A673 (cell line): ENCODE results near the gene DGAT2. TPM values are rescaled to one million over a fixed set of nuclear protein-coding genes. Genes with fewer than 3 reads are reported as not detected.

Experiments
- BruUV-seq: library from RNA; stranded (reverse); fragments of 400-500 nt; replicated peaks from 2 replicates; lab custom pipeline; 2021; lab: Mats Ljungman, UMichigan
- CTCF ChIA-PET: fragments of 300-600 bp; sonication (Branson Sonifier 250); formaldehyde crosslinking; loops from one replicate; lab custom pipeline; 2022; ENCODE audit warnings: antibody characterized with exemption; lab: Charles Lee
- POLR2A ChIA-PET: fragments of 300-600 bp; sonication (Branson Sonifier 250); formaldehyde crosslinking; loops from one replicate; lab custom pipeline; 2022; ENCODE audit warnings: antibody characterized with exemption; ENCODE audit not compliant: low non-redundant PET; lab: Charles Lee
- DNase-seq: peaks from one replicate; pipeline ENCODE4 v3.0.0-alpha.2; 2015; ENCODE audit warnings: low spot score
- H3K27ac ChIP-seq: fragments of 200-600 bp; sonication (generic); 2 replicates; pipeline ENCODE4 v1.5.1; 2016; ENCODE audit warnings: mixed run types, low read depth, mild to moderate bottlenecking, mixed read lengths, antibody characterized with exemption, low read length; ENCODE audit not compliant: poor library complexity, severe bottlenecking
- H3K27me3 ChIP-seq: fragments of 200-600 bp; sonication (generic); replicated peaks from 2 replicates; pipeline ENCODE4 v1.6.1; 2017; ENCODE audit warnings: mixed run types, low read depth, mild to moderate bottlenecking, mixed read lengths, antibody characterized with exemption, low read length; ENCODE audit not compliant: insufficient read depth, poor library complexity
- H3K36me3 ChIP-seq: fragments of 200-600 bp; sonication (generic); 2 replicates; pipeline ENCODE4 v1.6.1; 2016; ENCODE audit warnings: mixed run types, mild to moderate bottlenecking, mixed read lengths, antibody characterized with exemption, low read length; ENCODE audit not compliant: insufficient read depth, poor library complexity, severe bottlenecking
- H3K4me1 ChIP-seq: fragments of 200-600 bp; sonication (generic); 2 replicates; pipeline ENCODE4 v1.6.1; 2017; ENCODE audit warnings: mixed run types, mild to moderate bottlenecking, mixed read lengths, antibody characterized with exemption, low read length; ENCODE audit not compliant: insufficient read depth, poor library complexity, severe bottlenecking
- H3K4me3 ChIP-seq: fragments of 200-600 bp; sonication (generic); 2 replicates; pipeline ENCODE4 v1.5.1; 2016; ENCODE audit warnings: low read depth, mixed run types, mild to moderate bottlenecking, mixed read lengths, low read length; ENCODE audit not compliant: poor library complexity, severe bottlenecking
- H3K9me3 ChIP-seq: fragments of 200-600 bp; sonication (generic); 2 replicates; pipeline ENCODE4 v1.6.1; 2016; ENCODE audit warnings: mixed run types, low read depth, mild to moderate bottlenecking, mixed read lengths, antibody characterized with exemption, low read length; ENCODE audit not compliant: poor library complexity, severe bottlenecking
- CTCF ChIP-seq: fragments of 300-800, 200-600 bp; sonication (generic); conservative IDR thresholded peaks from 2 replicates; pipeline ENCODE4 v1.5.1; 2017; ENCODE audit warnings: low read depth, mild to moderate bottlenecking, antibody characterized with exemption, low read length, moderate library complexity, mixed read lengths
- EZH2 ChIP-seq: fragments of 200-600 bp; sonication (generic); IDR thresholded peaks from 2 replicates; pipeline ENCODE4 v1.6.1; 2017; ENCODE audit warnings: borderline replicate concordance, low read depth, mild to moderate bottlenecking, mixed read lengths, antibody characterized with exemption, low read length; ENCODE audit not compliant: poor library complexity, severe bottlenecking
- intact Hi-C: fragments of 100-400 bp; cut with micrococcal nuclease; formaldehyde crosslinking; loops from one replicate; pipeline ENCODE4 v1.10.0; 2022; ENCODE audit not compliant: unreplicated experiment
- total RNA-seq: library from RNA; stranded (reverse); gene quantifications from 2 replicates; pipeline ENCODE4 v1.2.3, GENCODE V29; 2021

Gene DGAT2
- total RNA-seq, 1 experiment from 2014 or later = 3.7 TPM

- H3K4me1 ChIP-seq = peaks cover 4% of the 10 kb centered on the region
- no peak overlapping the region for H3K27ac ChIP-seq
- H3K36me3 ChIP-seq = no peaks in the 10 kb centered on the region
- no peaks in the 10 kb centered on the region for H3K27me3 ChIP-seq
- intact Hi-C loops = no loop called here
- no TSS peak for BruUV-seq
- no peaks in the 10 kb centered on the region for H3K9me3 ChIP-seq
- CTCF ChIA-PET = no interaction called here
- no peak for TF ChIP-seq EZH2
- no peak for TF ChIP-seq CTCF
- no peak for DNase-seq
- POLR2A ChIA-PET = no interaction called here
- no peak overlapping the region for H3K4me3 ChIP-seq
Observed at GRCh38 chr11:75760710-75761493, 7.7 kb upstream of the DGAT2 start.

GRCh38 chr11:75762158-75762557, 6.4 kb upstream of the DGAT2 start:
- Histone ChIP-seq H3K27ac (no peak overlapping the region), H3K4me3 (no peak overlapping the region), H3K9me3 (no peaks in the 10 kb centered on the region), H3K36me3 (no peaks in the 10 kb centered on the region), H3K27me3 (no peaks in the 10 kb centered on the region), H3K4me1 (peaks cover 4% of the 10 kb centered on the region)
- ChIA-PET POLR2A (no interaction called here), CTCF (no interaction called here)
- intact Hi-C loops = no loop called here
- no TSS peak for BruUV-seq
- TF ChIP-seq CTCF (no peak), EZH2 (no peak)
- no peak for DNase-seq

- intact Hi-C loops = no loop called here
- DNase-seq = peak; percentile 20
- ChIA-PET POLR2A (no interaction called here), CTCF (no interaction called here)
- Histone ChIP-seq H3K27ac (no peak overlapping the region), H3K36me3 (no peaks in the 10 kb centered on the region), H3K9me3 (no peaks in the 10 kb centered on the region), H3K27me3 (no peaks in the 10 kb centered on the region), H3K4me3 (no peak overlapping the region), H3K4me1 (peaks cover 6% of the 10 kb centered on the region)
- BruUV-seq = no TSS peak
- TF ChIP-seq EZH2 (no peak), CTCF (no peak)
Observed at GRCh38 chr11:75762885-75763284, 5.7 kb upstream of the DGAT2 start.
